Ovary (tissue), 3 donors: ENCODE measurements around the gene RHOU.

ENCODE experiments used
- EP300 ChIP-seq: sonication (generic); formaldehyde crosslinking; IDR thresholded peaks from one replicate; pipeline ENCODE4 v1.6.1; 2017; ENCODE audit warnings: antibody characterized with exemption
- POLR2A ChIP-seq: fragments of 450-650 bp; IDR thresholded peaks from one replicate; pipeline ENCODE4 v1.6.1; 2017; ENCODE audit warnings: antibody characterized with exemption, mild to moderate bottlenecking, moderate library complexity
- TF ChIP-seq, protein P1 (sequence below), 3 donors: fragments of 450-650 bp in 2 of 3; fragments of 200-600 bp in 1 of 3; IDR thresholded peaks; one replicate each; pipeline versions ENCODE4 v1.5.1 to v1.8.0; 2016 to 2022; ENCODE audit warnings: antibody characterized with exemption in 3 of 3, mild to moderate bottlenecking in 1 of 3
- donor health status: DM: no; HTN: no; CAD: no.

DNA sequence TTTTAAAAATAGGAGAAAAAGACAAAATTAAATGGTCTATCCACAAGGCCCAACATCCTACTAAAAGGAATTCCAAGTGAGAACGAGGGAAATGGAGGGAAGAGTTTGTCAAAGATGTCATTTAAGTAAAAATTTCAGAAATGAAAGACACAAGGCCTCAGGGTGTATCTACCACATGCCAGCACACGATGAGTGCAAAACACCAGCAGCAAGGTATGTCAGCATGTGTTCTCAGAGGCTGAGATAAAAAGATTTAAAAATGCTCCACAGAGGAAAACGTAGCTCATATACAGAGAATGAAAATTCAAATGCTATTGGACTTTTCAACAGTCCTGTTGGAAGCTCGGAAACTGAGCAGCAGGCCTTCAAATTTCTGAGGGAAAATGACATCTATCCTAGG, 42.0 kb downstream of the RHOU start:
- TF ChIP-seq EP300 (no peak), POLR2A (no peak)
- TF ChIP-seq, protein P1, sequence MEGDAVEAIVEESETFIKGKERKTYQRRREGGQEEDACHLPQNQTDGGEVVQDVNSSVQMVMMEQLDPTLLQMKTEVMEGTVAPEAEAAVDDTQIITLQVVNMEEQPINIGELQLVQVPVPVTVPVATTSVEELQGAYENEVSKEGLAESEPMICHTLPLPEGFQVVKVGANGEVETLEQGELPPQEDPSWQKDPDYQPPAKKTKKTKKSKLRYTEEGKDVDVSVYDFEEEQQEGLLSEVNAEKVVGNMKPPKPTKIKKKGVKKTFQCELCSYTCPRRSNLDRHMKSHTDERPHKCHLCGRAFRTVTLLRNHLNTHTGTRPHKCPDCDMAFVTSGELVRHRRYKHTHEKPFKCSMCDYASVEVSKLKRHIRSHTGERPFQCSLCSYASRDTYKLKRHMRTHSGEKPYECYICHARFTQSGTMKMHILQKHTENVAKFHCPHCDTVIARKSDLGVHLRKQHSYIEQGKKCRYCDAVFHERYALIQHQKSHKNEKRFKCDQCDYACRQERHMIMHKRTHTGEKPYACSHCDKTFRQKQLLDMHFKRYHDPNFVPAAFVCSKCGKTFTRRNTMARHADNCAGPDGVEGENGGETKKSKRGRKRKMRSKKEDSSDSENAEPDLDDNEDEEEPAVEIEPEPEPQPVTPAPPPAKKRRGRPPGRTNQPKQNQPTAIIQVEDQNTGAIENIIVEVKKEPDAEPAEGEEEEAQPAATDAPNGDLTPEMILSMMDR (IDR thresholded peaks at IDR 0.05) = no peak
